WTC11 (cell line): ENCODE measurements around the gene KSR2. TPM values are rescaled to one million over a fixed set of nuclear protein-coding genes. Genes with fewer than 3 reads are reported as not detected.

Experiments
- ATAC-seq: fragments of 200-7000 bp; cut with Tn5 transposase; 2 replicates; pipeline ENCODE4 v1.10.0; 2021; ENCODE audit warnings: mild to moderate bottlenecking, moderate library complexity
- CTCF ChIA-PET: fragments of 300-600 bp; sonication (Branson Sonifier 250); formaldehyde crosslinking; loops from one replicate; lab custom pipeline; 2021; ENCODE audit warnings: antibody characterized with exemption; lab: Charles Lee
- POLR2A ChIA-PET: fragments of 350-600 bp; sonication (Branson Sonifier 250); formaldehyde crosslinking; loops from one replicate; lab custom pipeline; 2021; ENCODE audit warnings: antibody characterized with exemption; lab: Charles Lee
- DNase-seq: peaks from one replicate; pipeline ENCODE4 v3.0.0; 2021; ENCODE audit warnings: low spot score
- H3K27ac Mint-ChIP-seq: 2 replicates; pipeline ENCODE4 v1.8.0; 2021; ENCODE audit warnings: mixed read lengths
- H3K27me3 Mint-ChIP-seq: 2 replicates; pipeline ENCODE4 v1.8.0; 2021; ENCODE audit warnings: low read depth, mild to moderate bottlenecking, moderate library complexity, mixed read lengths
- H3K36me3 Mint-ChIP-seq: 2 replicates; pipeline ENCODE4 v1.8.0; 2021; ENCODE audit warnings: mixed read lengths
- H3K4me1 Mint-ChIP-seq: 2 replicates; pipeline ENCODE4 v1.8.0; 2022; ENCODE audit warnings: mixed read lengths
- H3K4me3 Mint-ChIP-seq: 2 replicates; pipeline ENCODE4 v1.8.0; 2021; ENCODE audit warnings: mild to moderate bottlenecking, moderate library complexity, mixed read lengths
- H3K9me3 Mint-ChIP-seq: 2 replicates; pipeline ENCODE4 v1.8.0; 2021; ENCODE audit warnings: mixed read lengths
- EMX1 ChIP-seq: fragments of 250-450 bp; sonication (Bioruptor Pico); IDR thresholded peaks from 2 replicates; pipeline ENCODE4 v1.8.0; 2021; ENCODE audit warnings: mild to moderate bottlenecking
- FOXJ3 ChIP-seq: sonication (generic); formaldehyde crosslinking; IDR thresholded peaks from 2 replicates; pipeline ENCODE4 v1.9.0; 2021; ENCODE audit warnings: missing genetic modification reagents, mild to moderate bottlenecking, borderline replicate concordance
- GRHL2 ChIP-seq: fragments of 250-450 bp; sonication (Bioruptor Pico); IDR thresholded peaks from 2 replicates; pipeline ENCODE4 v1.8.0; 2022; ENCODE audit warnings: mild to moderate bottlenecking, moderate library complexity; ENCODE audit not compliant: insufficient replicate concordance, severe bottlenecking
- HMGA2 ChIP-seq: fragments of 250-450 bp; sonication (Bioruptor Pico); IDR thresholded peaks from 2 replicates; pipeline ENCODE4 v1.4.0; 2021; ENCODE audit warnings: mild to moderate bottlenecking, moderate library complexity
- MXD4 ChIP-seq: fragments of 250-450 bp; sonication (Bioruptor Pico); IDR thresholded peaks from 2 replicates; pipeline ENCODE4 v1.8.0; 2021; ENCODE audit warnings: mild to moderate bottlenecking, moderate library complexity, borderline replicate concordance
- NR2C2 ChIP-seq: sonication (generic); formaldehyde crosslinking; IDR thresholded peaks from 2 replicates; pipeline ENCODE4 v1.8.0; 2022; ENCODE audit warnings: mild to moderate bottlenecking, missing genetic modification reagents
- NR3C1 ChIP-seq: sonication (generic); formaldehyde crosslinking; conservative IDR thresholded peaks from 2 replicates; pipeline ENCODE4 v1.8.1; 2023; ENCODE audit warnings: low read depth, mild to moderate bottlenecking, missing genetic modification reagents
- SMAD3 ChIP-seq: sonication (generic); formaldehyde crosslinking; IDR thresholded peaks from 2 replicates; pipeline ENCODE4 v1.8.0; 2022; ENCODE audit warnings: missing genetic modification reagents, mild to moderate bottlenecking, borderline replicate concordance
- TEAD4 ChIP-seq: sonication (generic); formaldehyde crosslinking; IDR thresholded peaks from 2 replicates; pipeline ENCODE4 v1.8.0; 2022; ENCODE audit warnings: mild to moderate bottlenecking, missing genetic modification reagents
- ZNF121 ChIP-seq: sonication (generic); formaldehyde crosslinking; IDR thresholded peaks from 2 replicates; pipeline ENCODE4 v1.8.0; 2023; ENCODE audit warnings: missing genetic modification reagents
- ZNF232 ChIP-seq: sonication (generic); formaldehyde crosslinking; IDR thresholded peaks from 2 replicates; pipeline ENCODE4 v1.8.0; 2022; ENCODE audit warnings: mild to moderate bottlenecking, missing genetic modification reagents
- ZNF396 ChIP-seq: fragments of 250-450 bp; sonication (Bioruptor Pico); IDR thresholded peaks from 2 replicates; pipeline ENCODE4 v1.8.0; 2021; ENCODE audit warnings: mild to moderate bottlenecking, moderate library complexity, borderline replicate concordance
- ZNF671 ChIP-seq: fragments of 250-450 bp; sonication (Bioruptor Pico); IDR thresholded peaks from 2 replicates; pipeline ENCODE4 v1.8.0; 2021; ENCODE audit warnings: mild to moderate bottlenecking
- total RNA-seq: library from RNA; stranded (reverse); gene quantifications from 3 replicates; pipeline ENCODE4 v1.2.3, GENCODE V29; 2021
- TF ChIP-seq, protein P1 (sequence below): sonication (generic); formaldehyde crosslinking; IDR thresholded peaks from 2 replicates; pipeline ENCODE4 v1.8.1; 2023; ENCODE audit warnings: mild to moderate bottlenecking, missing genetic modification reagents
- TF ChIP-seq, protein P2 (sequence below): sonication (generic); formaldehyde crosslinking; IDR thresholded peaks from 2 replicates; pipeline ENCODE4 v1.8.1; 2023; ENCODE audit warnings: mild to moderate bottlenecking, moderate library complexity, missing genetic modification reagents
- TF ChIP-seq, protein P3 (sequence below): sonication (generic); formaldehyde crosslinking; IDR thresholded peaks from 2 replicates; pipeline ENCODE4 v1.8.0; 2023; ENCODE audit warnings: missing genetic modification reagents, mild to moderate bottlenecking, borderline replicate concordance
- TF ChIP-seq, protein P4 (sequence below): fragments of 250-450 bp; sonication (Bioruptor Pico); IDR thresholded peaks from 2 replicates; pipeline ENCODE4 v1.9.0; 2021; ENCODE audit warnings: mild to moderate bottlenecking
- TF ChIP-seq, protein P5 (sequence below): sonication (generic); formaldehyde crosslinking; IDR thresholded peaks from 2 replicates; pipeline ENCODE4 v1.8.1; 2023; ENCODE audit warnings: mild to moderate bottlenecking, missing genetic modification reagents

KSR2 gene
- total RNA-seq, 1 experiment from 2014 or later, result 2.4 TPM

DNA sequence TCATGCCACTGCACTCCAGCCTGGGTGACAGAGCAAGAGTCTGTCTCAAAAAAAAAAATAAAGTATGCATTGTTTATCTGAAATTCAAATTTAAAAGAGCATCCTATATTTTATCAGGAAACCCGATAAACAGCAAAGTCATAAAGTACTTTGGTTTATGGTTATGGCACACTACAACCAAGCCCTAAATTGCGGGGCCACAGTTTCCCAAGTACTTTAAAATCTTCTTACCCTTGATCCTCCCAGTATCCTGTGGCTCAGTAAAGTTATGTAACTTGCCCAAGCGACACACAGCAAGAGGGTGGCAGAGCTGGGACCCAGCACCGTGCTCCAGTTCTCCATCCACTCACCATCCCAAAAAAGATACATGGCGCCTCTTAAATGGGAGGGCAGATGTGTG lies 35.2 kb downstream of the KSR2 start (continued):
- TF ChIP-seq, protein P1, sequence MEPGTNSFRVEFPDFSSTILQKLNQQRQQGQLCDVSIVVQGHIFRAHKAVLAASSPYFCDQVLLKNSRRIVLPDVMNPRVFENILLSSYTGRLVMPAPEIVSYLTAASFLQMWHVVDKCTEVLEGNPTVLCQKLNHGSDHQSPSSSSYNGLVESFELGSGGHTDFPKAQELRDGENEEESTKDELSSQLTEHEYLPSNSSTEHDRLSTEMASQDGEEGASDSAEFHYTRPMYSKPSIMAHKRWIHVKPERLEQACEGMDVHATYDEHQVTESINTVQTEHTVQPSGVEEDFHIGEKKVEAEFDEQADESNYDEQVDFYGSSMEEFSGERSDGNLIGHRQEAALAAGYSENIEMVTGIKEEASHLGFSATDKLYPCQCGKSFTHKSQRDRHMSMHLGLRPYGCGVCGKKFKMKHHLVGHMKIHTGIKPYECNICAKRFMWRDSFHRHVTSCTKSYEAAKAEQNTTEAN (CRISPR knock-in tag), result no peak
- no peak for TF ChIP-seq ZNF396 (CRISPR knock-in tag)
- TF ChIP-seq, protein P2, sequence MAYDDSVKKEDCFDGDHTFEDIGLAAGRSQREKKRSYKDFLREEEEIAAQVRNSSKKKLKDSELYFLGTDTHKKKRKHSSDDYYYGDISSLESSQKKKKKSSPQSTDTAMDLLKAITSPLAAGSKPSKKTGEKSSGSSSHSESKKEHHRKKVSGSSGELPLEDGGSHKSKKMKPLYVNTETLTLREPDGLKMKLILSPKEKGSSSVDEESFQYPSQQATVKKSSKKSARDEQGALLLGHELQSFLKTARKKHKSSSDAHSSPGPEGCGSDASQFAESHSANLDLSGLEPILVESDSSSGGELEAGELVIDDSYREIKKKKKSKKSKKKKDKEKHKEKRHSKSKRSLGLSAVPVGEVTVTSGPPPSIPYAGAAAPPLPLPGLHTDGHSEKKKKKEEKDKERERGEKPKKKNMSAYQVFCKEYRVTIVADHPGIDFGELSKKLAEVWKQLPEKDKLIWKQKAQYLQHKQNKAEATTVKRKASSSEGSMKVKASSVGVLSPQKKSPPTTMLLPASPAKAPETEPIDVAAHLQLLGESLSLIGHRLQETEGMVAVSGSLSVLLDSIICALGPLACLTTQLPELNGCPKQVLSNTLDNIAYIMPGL (CRISPR knock-in tag), result no peak
- TF ChIP-seq TEAD4, result no peak
- no peak for TF ChIP-seq ZNF232 (CRISPR knock-in tag)
- no peak for TF ChIP-seq NR3C1
- no peak for TF ChIP-seq SMAD3 (CRISPR knock-in tag)
- TF ChIP-seq NR2C2 (CRISPR knock-in tag), result no peak

DNA sequence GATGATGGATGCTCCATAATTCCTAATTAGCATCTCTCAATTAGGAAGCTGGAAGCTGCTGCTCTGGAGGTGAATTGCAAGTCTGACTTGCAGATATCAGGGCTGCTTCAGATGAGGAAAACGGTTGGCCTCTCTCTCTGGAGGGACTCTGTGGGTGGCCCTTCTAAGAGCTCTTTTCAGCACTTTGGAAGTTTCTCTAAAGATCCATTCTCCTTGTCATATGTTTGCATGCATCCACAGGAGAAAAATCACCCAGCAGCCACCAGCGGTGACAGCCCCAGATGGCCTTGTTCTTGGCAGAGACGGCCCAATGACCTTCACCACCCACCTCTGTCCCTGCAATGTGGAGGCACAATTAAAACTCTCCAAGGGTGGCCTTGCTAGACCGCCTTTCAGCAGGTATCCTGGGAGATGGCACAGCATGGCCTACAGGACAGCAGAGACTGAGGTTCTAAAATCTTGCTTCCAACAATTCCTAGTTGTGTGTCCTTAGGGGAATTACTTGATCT lies 42.3 kb downstream of the KSR2 start:
- POLR2A ChIA-PET, result no interaction called here
- ATAC-seq (no peak), DNase-seq (no peak)
- H3K27me3 Mint-ChIP-seq, result no peaks in the 10 kb centered on the region
- CTCF ChIA-PET, result no interaction called here
- H3K36me3 Mint-ChIP-seq, result no peaks in the 10 kb centered on the region
- TF ChIP-seq, protein P3, sequence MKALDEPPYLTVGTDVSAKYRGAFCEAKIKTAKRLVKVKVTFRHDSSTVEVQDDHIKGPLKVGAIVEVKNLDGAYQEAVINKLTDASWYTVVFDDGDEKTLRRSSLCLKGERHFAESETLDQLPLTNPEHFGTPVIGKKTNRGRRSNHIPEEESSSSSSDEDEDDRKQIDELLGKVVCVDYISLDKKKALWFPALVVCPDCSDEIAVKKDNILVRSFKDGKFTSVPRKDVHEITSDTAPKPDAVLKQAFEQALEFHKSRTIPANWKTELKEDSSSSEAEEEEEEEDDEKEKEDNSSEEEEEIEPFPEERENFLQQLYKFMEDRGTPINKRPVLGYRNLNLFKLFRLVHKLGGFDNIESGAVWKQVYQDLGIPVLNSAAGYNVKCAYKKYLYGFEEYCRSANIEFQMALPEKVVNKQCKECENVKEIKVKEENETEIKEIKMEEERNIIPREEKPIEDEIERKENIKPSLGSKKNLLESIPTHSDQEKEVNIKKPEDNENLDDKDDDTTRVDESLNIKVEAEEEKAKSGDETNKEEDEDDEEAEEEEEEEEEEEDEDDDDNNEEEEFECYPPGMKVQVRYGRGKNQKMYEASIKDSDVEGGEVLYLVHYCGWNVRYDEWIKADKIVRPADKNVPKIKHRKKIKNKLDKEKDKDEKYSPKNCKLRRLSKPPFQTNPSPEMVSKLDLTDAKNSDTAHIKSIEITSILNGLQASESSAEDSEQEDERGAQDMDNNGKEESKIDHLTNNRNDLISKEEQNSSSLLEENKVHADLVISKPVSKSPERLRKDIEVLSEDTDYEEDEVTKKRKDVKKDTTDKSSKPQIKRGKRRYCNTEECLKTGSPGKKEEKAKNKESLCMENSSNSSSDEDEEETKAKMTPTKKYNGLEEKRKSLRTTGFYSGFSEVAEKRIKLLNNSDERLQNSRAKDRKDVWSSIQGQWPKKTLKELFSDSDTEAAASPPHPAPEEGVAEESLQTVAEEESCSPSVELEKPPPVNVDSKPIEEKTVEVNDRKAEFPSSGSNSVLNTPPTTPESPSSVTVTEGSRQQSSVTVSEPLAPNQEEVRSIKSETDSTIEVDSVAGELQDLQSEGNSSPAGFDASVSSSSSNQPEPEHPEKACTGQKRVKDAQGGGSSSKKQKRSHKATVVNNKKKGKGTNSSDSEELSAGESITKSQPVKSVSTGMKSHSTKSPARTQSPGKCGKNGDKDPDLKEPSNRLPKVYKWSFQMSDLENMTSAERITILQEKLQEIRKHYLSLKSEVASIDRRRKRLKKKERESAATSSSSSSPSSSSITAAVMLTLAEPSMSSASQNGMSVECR, result no peak
- no peak for TF ChIP-seq EMX1 (CRISPR knock-in tag)
- no peak for TF ChIP-seq HMGA2
- TF ChIP-seq, protein P4, sequence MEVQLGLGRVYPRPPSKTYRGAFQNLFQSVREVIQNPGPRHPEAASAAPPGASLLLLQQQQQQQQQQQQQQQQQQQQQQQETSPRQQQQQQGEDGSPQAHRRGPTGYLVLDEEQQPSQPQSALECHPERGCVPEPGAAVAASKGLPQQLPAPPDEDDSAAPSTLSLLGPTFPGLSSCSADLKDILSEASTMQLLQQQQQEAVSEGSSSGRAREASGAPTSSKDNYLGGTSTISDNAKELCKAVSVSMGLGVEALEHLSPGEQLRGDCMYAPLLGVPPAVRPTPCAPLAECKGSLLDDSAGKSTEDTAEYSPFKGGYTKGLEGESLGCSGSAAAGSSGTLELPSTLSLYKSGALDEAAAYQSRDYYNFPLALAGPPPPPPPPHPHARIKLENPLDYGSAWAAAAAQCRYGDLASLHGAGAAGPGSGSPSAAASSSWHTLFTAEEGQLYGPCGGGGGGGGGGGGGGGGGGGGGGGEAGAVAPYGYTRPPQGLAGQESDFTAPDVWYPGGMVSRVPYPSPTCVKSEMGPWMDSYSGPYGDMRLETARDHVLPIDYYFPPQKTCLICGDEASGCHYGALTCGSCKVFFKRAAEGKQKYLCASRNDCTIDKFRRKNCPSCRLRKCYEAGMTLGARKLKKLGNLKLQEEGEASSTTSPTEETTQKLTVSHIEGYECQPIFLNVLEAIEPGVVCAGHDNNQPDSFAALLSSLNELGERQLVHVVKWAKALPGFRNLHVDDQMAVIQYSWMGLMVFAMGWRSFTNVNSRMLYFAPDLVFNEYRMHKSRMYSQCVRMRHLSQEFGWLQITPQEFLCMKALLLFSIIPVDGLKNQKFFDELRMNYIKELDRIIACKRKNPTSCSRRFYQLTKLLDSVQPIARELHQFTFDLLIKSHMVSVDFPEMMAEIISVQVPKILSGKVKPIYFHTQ (CRISPR knock-in tag), result no peak
- no peak for TF ChIP-seq MXD4
- TF ChIP-seq ZNF121 (CRISPR knock-in tag), result no peak
- TF ChIP-seq, protein P5, sequence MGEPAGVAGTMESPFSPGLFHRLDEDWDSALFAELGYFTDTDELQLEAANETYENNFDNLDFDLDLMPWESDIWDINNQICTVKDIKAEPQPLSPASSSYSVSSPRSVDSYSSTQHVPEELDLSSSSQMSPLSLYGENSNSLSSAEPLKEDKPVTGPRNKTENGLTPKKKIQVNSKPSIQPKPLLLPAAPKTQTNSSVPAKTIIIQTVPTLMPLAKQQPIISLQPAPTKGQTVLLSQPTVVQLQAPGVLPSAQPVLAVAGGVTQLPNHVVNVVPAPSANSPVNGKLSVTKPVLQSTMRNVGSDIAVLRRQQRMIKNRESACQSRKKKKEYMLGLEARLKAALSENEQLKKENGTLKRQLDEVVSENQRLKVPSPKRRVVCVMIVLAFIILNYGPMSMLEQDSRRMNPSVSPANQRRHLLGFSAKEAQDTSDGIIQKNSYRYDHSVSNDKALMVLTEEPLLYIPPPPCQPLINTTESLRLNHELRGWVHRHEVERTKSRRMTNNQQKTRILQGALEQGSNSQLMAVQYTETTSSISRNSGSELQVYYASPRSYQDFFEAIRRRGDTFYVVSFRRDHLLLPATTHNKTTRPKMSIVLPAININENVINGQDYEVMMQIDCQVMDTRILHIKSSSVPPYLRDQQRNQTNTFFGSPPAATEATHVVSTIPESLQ (CRISPR knock-in tag), result no peak
- no peak for TF ChIP-seq FOXJ3 (CRISPR knock-in tag)
- TF ChIP-seq ZNF671 (CRISPR knock-in tag), result no peak
- TF ChIP-seq GRHL2 (CRISPR knock-in tag), result no peak
- H3K4me1 Mint-ChIP-seq, result 0 out of 2 replicates have a peak, but pooled peaks cover 4% of the 10 kb centered on the region
- no peak overlapping the region for H3K4me3 Mint-ChIP-seq
- no peaks in the 10 kb centered on the region for H3K9me3 Mint-ChIP-seq
- H3K27ac Mint-ChIP-seq, result no peak overlapping the region
